ENCODE data around the gene KAT2A.

DNA sequence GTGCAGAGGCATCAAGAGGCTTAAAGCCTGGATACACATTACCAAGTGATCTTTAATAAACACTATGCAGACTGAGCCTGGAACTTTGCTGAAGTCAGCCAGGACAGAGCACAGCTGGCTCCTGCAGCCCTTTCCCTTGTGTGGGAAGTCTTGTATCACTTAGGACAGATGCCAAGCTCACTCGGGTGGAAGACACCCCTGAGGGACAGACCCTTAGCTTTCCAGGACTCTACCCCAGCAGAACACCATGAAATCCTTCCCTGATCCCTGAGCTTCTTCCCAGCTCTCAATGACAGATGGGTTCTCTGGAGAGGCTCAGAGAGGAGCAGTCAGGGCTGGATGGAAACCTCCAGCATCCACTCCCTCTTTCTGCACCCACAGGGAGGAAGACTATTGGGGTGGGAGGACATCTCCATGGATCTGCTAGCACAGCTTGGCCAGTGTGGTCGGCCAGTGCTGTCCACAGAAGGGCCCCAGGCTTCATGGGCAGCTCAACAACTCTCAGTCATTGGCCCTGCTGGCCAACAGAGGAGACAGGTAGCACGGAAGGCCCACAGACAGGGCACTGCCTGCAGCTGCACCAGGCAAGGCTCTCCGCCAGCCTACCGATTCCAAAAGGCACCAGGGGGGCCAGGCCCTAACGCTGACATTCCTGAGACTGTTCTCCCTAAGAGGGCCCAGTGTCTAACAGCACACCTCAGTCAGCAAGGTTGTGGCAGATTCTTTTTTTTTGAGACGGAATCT lies 17.8 kb upstream of the KAT2A start:
- TF ChIP-seq, protein P1, sequence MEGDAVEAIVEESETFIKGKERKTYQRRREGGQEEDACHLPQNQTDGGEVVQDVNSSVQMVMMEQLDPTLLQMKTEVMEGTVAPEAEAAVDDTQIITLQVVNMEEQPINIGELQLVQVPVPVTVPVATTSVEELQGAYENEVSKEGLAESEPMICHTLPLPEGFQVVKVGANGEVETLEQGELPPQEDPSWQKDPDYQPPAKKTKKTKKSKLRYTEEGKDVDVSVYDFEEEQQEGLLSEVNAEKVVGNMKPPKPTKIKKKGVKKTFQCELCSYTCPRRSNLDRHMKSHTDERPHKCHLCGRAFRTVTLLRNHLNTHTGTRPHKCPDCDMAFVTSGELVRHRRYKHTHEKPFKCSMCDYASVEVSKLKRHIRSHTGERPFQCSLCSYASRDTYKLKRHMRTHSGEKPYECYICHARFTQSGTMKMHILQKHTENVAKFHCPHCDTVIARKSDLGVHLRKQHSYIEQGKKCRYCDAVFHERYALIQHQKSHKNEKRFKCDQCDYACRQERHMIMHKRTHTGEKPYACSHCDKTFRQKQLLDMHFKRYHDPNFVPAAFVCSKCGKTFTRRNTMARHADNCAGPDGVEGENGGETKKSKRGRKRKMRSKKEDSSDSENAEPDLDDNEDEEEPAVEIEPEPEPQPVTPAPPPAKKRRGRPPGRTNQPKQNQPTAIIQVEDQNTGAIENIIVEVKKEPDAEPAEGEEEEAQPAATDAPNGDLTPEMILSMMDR (IDR thresholded peaks at IDR 0.05) = no peak
- TF ChIP-seq POLR2A (IDR thresholded peaks at IDR 0.05) (no peak), POLR2AphosphoS5 (IDR thresholded peaks at IDR 0.05; ENCODE audit: insufficient read depth in 1 of 2, low read depth in 1 of 2) (no peak)
